CD14-positive monocyte (primary cell): ENCODE data around the gene HOXB13. TPM values are rescaled to one million over a fixed set of nuclear protein-coding genes. Genes with fewer than 3 reads are reported as not detected.
A peak's percentile ranks its signal among the peaks of the same experiment; 100 is the strongest.

Experiments
- DNase-seq, 3 donors: peaks; one replicate each; pipeline ENCODE4 v3.0.0-alpha.2; 2011 to 2022
- H2AFZ ChIP-seq: 2 replicates; pipeline ENCODE4 v1.6.0; 2012; ENCODE audit warnings: mild to moderate bottlenecking, low read depth, low read length, inconsistent platforms; ENCODE audit not compliant: insufficient read depth, poor library complexity, severe bottlenecking
- H3K27ac ChIP-seq, 2 donors: 1 replicate in 1 of 2; 2 replicates in 1 of 2; pipeline ENCODE4 v1.5.1; 2012 to 2013; ENCODE audit warnings: low read length in 2 of 2, control low read depth in 1 of 2, inconsistent platforms in 1 of 2, low read depth in 1 of 2, mild to moderate bottlenecking in 1 of 2
- H3K27me3 ChIP-seq, 2 donors: one replicate each; pipeline versions ENCODE4 v1.6.0 to v1.6.1; 2011 to 2013; ENCODE audit warnings: low read length in 2 of 2; ENCODE audit not compliant: control insufficient read depth in 2 of 2, insufficient read depth in 2 of 2
- H3K36me3 ChIP-seq, 2 donors: replicated peaks in 1 of 2; 1 replicate in 1 of 2; 2 replicates in 1 of 2; pipeline versions ENCODE4 v1.5.1 to v1.6.1; 2012 to 2013; ENCODE audit warnings: low read length in 2 of 2, control low read depth in 1 of 2, inconsistent platforms in 1 of 2, mild to moderate bottlenecking in 1 of 2; ENCODE audit not compliant: insufficient read depth in 2 of 2, control insufficient read depth in 1 of 2
- H3K4me1 ChIP-seq, 2 donors: 1 replicate in 1 of 2; 2 replicates in 1 of 2; pipeline versions ENCODE4 v1.5.1 to v1.6.1; 2012 to 2013; ENCODE audit warnings: low read length in 2 of 2, control low read depth in 1 of 2, inconsistent platforms in 1 of 2, mild to moderate bottlenecking in 1 of 2, moderate library complexity in 1 of 2; ENCODE audit not compliant: insufficient read depth in 2 of 2, control insufficient read depth in 1 of 2
- H3K4me2 ChIP-seq: replicated peaks from 2 replicates; pipeline ENCODE3; 2012; ENCODE audit warnings: low read length, moderate library complexity, mild to moderate bottlenecking; ENCODE audit not compliant: poor library complexity, severe bottlenecking; ENCODE audit errors: extremely low read depth
- H3K4me3 ChIP-seq, 3 experiments: fragments of 200-600 bp in 1 of 3; sonication (generic) in 1 of 3; replicated peaks in 1 of 3; 1 replicate in 2 of 3; 2 replicates in 1 of 3; pipeline ENCODE4 v1.5.1; 2011 to 2013; ENCODE audit warnings: low read length in 3 of 3, mild to moderate bottlenecking in 3 of 3, control low read depth in 2 of 3, low read depth in 2 of 3, inconsistent platforms in 1 of 3, moderate library complexity in 1 of 3
- H3K79me2 ChIP-seq: 2 replicates; pipeline ENCODE4 v1.6.0; 2012; ENCODE audit warnings: mild to moderate bottlenecking, control low read depth, inconsistent platforms, low read length, moderate library complexity; ENCODE audit not compliant: insufficient read depth
- H3K9ac ChIP-seq: 2 replicates; pipeline ENCODE4 v1.6.0; 2017; ENCODE audit warnings: low read length, mild to moderate bottlenecking; ENCODE audit not compliant: insufficient read depth, poor library complexity, severe bottlenecking
- H3K9me3 ChIP-seq, 2 donors: replicated peaks in 1 of 2; 1 replicate in 1 of 2; 2 replicates in 1 of 2; pipeline versions ENCODE4 v1.5.1 to v1.6.1; 2012 to 2013; ENCODE audit warnings: low read length in 2 of 2, control low read depth in 1 of 2; ENCODE audit not compliant: control insufficient read depth in 1 of 2, insufficient read depth in 1 of 2
- H4K20me1 ChIP-seq: 2 replicates; pipeline ENCODE4 v1.6.0; 2012; ENCODE audit warnings: mild to moderate bottlenecking, low read length, control low read depth, moderate library complexity; ENCODE audit not compliant: insufficient read depth
- H3K27ac Mint-ChIP-seq, 7 donors: one replicate each; pipeline ENCODE4 v1.8.0; 2020; ENCODE audit warnings: mild to moderate bottlenecking in 7 of 7, mixed read lengths in 7 of 7, moderate library complexity in 6 of 7, inconsistent platforms in 2 of 7
- H3K27me3 Mint-ChIP-seq, 3 donors: one replicate each; pipeline ENCODE4 v1.8.0; 2021 to 2022; ENCODE audit warnings: low read depth in 3 of 3, mild to moderate bottlenecking in 3 of 3, mixed read lengths in 3 of 3, moderate library complexity in 3 of 3, inconsistent platforms in 1 of 3
- H3K36me3 Mint-ChIP-seq, 2 donors: one replicate each; pipeline ENCODE4 v1.8.0; 2020; ENCODE audit warnings: mixed read lengths in 2 of 2, inconsistent platforms in 1 of 2, mild to moderate bottlenecking in 1 of 2
- H3K4me1 Mint-ChIP-seq: one replicate; pipeline ENCODE4 v1.8.0; 2020; ENCODE audit warnings: mild to moderate bottlenecking, mixed read lengths
- H3K4me3 Mint-ChIP-seq, 2 donors: one replicate each; pipeline ENCODE4 v1.8.0; 2020; ENCODE audit warnings: mild to moderate bottlenecking in 2 of 2, mixed read lengths in 2 of 2, moderate library complexity in 1 of 2
- H3K9me3 Mint-ChIP-seq, 7 donors: one replicate each; pipeline ENCODE4 v1.8.0; 2020 to 2022; ENCODE audit warnings: mixed read lengths in 7 of 7, mild to moderate bottlenecking in 6 of 7, moderate library complexity in 6 of 7, inconsistent platforms in 2 of 7
- CTCF ChIP-seq: fragments of 200-600 bp; IDR thresholded peaks from one replicate; pipeline ENCODE4 v1.8.0; 2022; ENCODE audit warnings: antibody characterized with exemption, mild to moderate bottlenecking
- WGBS: methylation state at CpG from one replicate; pipeline ENCODE4 v1.1.5; 2013; ENCODE audit warnings: missing lambda C conversion rate; ENCODE audit not compliant: insufficient coverage; 5-methylcytosine and 5-hydroxymethylcytosine counted together
- intact Hi-C, 2 donors: fragments of 100-400 bp; cut with micrococcal nuclease; formaldehyde crosslinking; loops; one replicate each; pipeline versions ENCODE4 v1.15.0 to v1.15.1; 2023
- polyA plus RNA-seq, 3 donors: library from polyadenylated mRNA; depleted of rRNA in 1 of 3; unstranded in 2 of 3; stranded (reverse) in 1 of 3; fragments of 300-500 nt in 2 of 3; fragments of >200 nt in 1 of 3; fragmentation: Illumina TruSeq in 2 of 3; gene quantifications; 1 replicate in 2 of 3; 2 replicates in 1 of 3; pipeline ENCODE4 v1.2.3, GENCODE V29; 2012 to 2021

Gene HOXB13
- polyA plus RNA-seq, 3 donors, result not detected

- H4K20me1 ChIP-seq, result no peaks in the 10 kb centered on the region
- TF ChIP-seq CTCF, result no peak
- peak within 1 kb of the TSS; percentile 48 for H2AFZ ChIP-seq
- Mint-ChIP-seq H3K27me3 (peaks cover 98 to 100% (median 100%) of the 10 kb centered on the region in 3 donors), H3K27ac (no peak within 1 kb of the TSS), H3K4me3 (peak within 1 kb of the TSS; percentile 56 to 88), H3K9me3 (peaks cover 0 to 46% (median 21%) of the 10 kb centered on the region in 7 donors), H3K36me3 (peaks cover 0 to 16% of the 10 kb centered on the region in 2 donors), H3K4me1 (peaks cover 35% of the 10 kb centered on the region)
- no peak within 1 kb of the TSS for H3K27ac ChIP-seq
- peaks cover 95 to 100% of the 10 kb centered on the region in 2 donors for H3K27me3 ChIP-seq
- H3K36me3 ChIP-seq, result no peaks in the 10 kb centered on the region
- no peaks in the 10 kb centered on the region for H3K79me2 ChIP-seq
- no peak within 1 kb of the TSS for H3K9ac ChIP-seq
- peak within 1 kb of the TSS in 2 of 3 experiments; percentile 19 to 64 for H3K4me3 ChIP-seq
- H3K4me1 ChIP-seq, result peaks cover 21 to 25% of the 10 kb centered on the region in 2 donors
- peak within 1 kb of the TSS; percentile 70 for H3K4me2 ChIP-seq
- peaks cover 6 to 59% of the 10 kb centered on the region in 2 donors for H3K9me3 ChIP-seq
- DNase-seq, result peak in 2 of 3 donors; percentile 8 to 27
- 0% methylated on average over 8 of the region's 21 CpGs for WGBS
- intact Hi-C loops, result no loop called here
Observed at GRCh38 chr17:48722915-48723422, 5.6 kb downstream of the HOXB13 start, which contains the start of gene PRAC2. TSS of gene PRAC2 (plus strand) at chr17:48723185. CDS start at chr17:48724411, 1,226 bp downstream.

GRCh38 chr17:48722201-48722907 lies 6.2 kb downstream of the HOXB13 start, which contains the start of gene PRAC1:
TSS of gene PRAC1 (minus strand) at chr17:48722518. CDS start at chr17:48722392, 126 bp downstream.
- intact Hi-C loops, result no loop called here
- H3K4me2 ChIP-seq, result peak within 1 kb of the TSS; percentile 70

More at GRCh38 chr17:48722201-48722907, 6.2 kb downstream of the HOXB13 start, which contains the start of gene PRAC1:
- Mint-ChIP-seq H3K27me3 (peaks cover 98 to 100% (median 100%) of the 10 kb centered on the region in 3 donors), H3K9me3 (peaks cover 0 to 43% (median 21%) of the 10 kb centered on the region in 7 donors), H3K4me1 (peaks cover 35% of the 10 kb centered on the region), H3K27ac (no peak within 1 kb of the TSS), H3K36me3 (peaks cover 0 to 16% of the 10 kb centered on the region in 2 donors), H3K4me3 (peak within 1 kb of the TSS; percentile 56 to 88)
- Histone ChIP-seq H3K4me3 (peak within 1 kb of the TSS in 2 of 3 experiments; percentile 19 to 64), H3K27ac (no peak within 1 kb of the TSS), H3K27me3 (peaks cover 95 to 100% of the 10 kb centered on the region in 2 donors), H3K9me3 (peaks cover 6 to 56% of the 10 kb centered on the region in 2 donors), H3K79me2 (no peaks in the 10 kb centered on the region), H3K36me3 (no peaks in the 10 kb centered on the region), H2AFZ (peak within 1 kb of the TSS; percentile 48), H3K9ac (no peak within 1 kb of the TSS), H4K20me1 (no peaks in the 10 kb centered on the region), H3K4me1 (peaks cover 21 to 25% of the 10 kb centered on the region in 2 donors)
- 8% methylated on average over 11 of the region's 21 CpGs for whole genome bisulfite sequencing
- no peak for TF ChIP-seq CTCF
- DNase-seq, result no peak
